OCI-LY7 (cell line): ENCODE measurements around the gene TAB3. TPM values are rescaled to one million over a fixed set of nuclear protein-coding genes. Genes with fewer than 3 reads are reported as not detected.

Source experiments
- BruUV-seq: library from RNA; stranded (reverse); fragments of 400-500 nt; replicated peaks from 2 replicates; lab custom pipeline; 2021; lab: Mats Ljungman, UMichigan
- CTCF ChIA-PET: fragments of 300-600 bp; sonication (Branson Sonifier 250); formaldehyde crosslinking; loops from one replicate; lab custom pipeline; 2022; ENCODE audit warnings: antibody characterized with exemption; ENCODE audit not compliant: unreplicated experiment; lab: Charles Lee
- POLR2A ChIA-PET: fragments of 300-600 bp; sonication (Branson Sonifier 250); formaldehyde crosslinking; loops from one replicate; lab custom pipeline; 2022; ENCODE audit warnings: antibody characterized with exemption; lab: Charles Lee
- DNase-seq: peaks from one replicate; pipeline ENCODE4 v3.0.0-alpha.2; 2015; ENCODE audit warnings: low spot score
- H2AFZ ChIP-seq: fragments of 200-600 bp; sonication (generic), shearing (Covaris generic); 2 replicates; pipeline ENCODE4 v1.6.1; 2014; ENCODE audit warnings: mild to moderate bottlenecking, antibody characterized with exemption, low read length, moderate library complexity
- H3K27ac ChIP-seq: fragments of 200-600 bp; sonication (generic); 2 replicates; pipeline ENCODE4 v1.5.1; 2014; ENCODE audit warnings: mixed run types, low read depth, mild to moderate bottlenecking, moderate library complexity, low read length, inconsistent platforms; ENCODE audit not compliant: poor library complexity, severe bottlenecking
- H3K36me3 ChIP-seq: fragments of 200-600 bp; sonication (generic); 2 replicates; pipeline ENCODE4 v1.6.1; 2014; ENCODE audit warnings: mild to moderate bottlenecking, antibody characterized with exemption, low read length, moderate library complexity, mixed read lengths; ENCODE audit not compliant: insufficient read depth
- H3K4me1 ChIP-seq: fragments of 200-600 bp; sonication (generic); 2 replicates; pipeline ENCODE4 v1.5.1; 2014; ENCODE audit warnings: mild to moderate bottlenecking, low read length; ENCODE audit not compliant: insufficient read depth, poor library complexity, severe bottlenecking
- H3K4me2 ChIP-seq: fragments of 200-600 bp; sonication (generic); 2 replicates; pipeline ENCODE4 v1.6.1; 2014; ENCODE audit warnings: mild to moderate bottlenecking, low read length
- H3K4me3 ChIP-seq: fragments of 200-600 bp; sonication (generic); 2 replicates; pipeline ENCODE4 v1.5.1; 2014; ENCODE audit warnings: mild to moderate bottlenecking, low read depth, low read length; ENCODE audit not compliant: poor library complexity, severe bottlenecking
- H3K79me2 ChIP-seq: fragments of 200-600 bp; sonication (generic); 2 replicates; pipeline ENCODE4 v1.6.1; 2016; ENCODE audit warnings: low read depth, mild to moderate bottlenecking, low read length, moderate library complexity, mixed read lengths; ENCODE audit not compliant: insufficient read depth
- H3K9me2 ChIP-seq: fragments of 200-600 bp; sonication (generic); 2 replicates; pipeline ENCODE4 v1.6.1; 2016; ENCODE audit warnings: mild to moderate bottlenecking, low read length, mixed read lengths; ENCODE audit not compliant: insufficient read depth
- H3K9me3 ChIP-seq: fragments of 200-600 bp; sonication (generic); 2 replicates; pipeline ENCODE4 v1.6.1; 2014; ENCODE audit warnings: mild to moderate bottlenecking, mixed run types, low read length, mixed read lengths
- H4K20me1 ChIP-seq: fragments of 200-600 bp; sonication (generic); 2 replicates; pipeline ENCODE4 v1.6.1; 2014; ENCODE audit warnings: mild to moderate bottlenecking, antibody characterized with exemption, low read length, moderate library complexity, mixed read lengths; ENCODE audit not compliant: insufficient read depth
- EZH2phosphoT487 ChIP-seq: fragments of 200-600 bp; sonication (generic); IDR thresholded peaks from 2 replicates; pipeline ENCODE4 v1.6.1; 2018; ENCODE audit warnings: low read depth, borderline replicate concordance, mild to moderate bottlenecking, mixed run types, antibody characterized with exemption, low read length, moderate library complexity, mixed read lengths
- intact Hi-C: fragments of 100-400 bp; cut with micrococcal nuclease; formaldehyde crosslinking; loops from one replicate; pipeline ENCODE4 v1.10.0; 2022; ENCODE audit not compliant: unreplicated experiment
- total RNA-seq, 2 experiments: library from RNA; depleted of rRNA in 1 of 2; stranded (reverse); fragments of >200 nt in 1 of 2; shearing (Covaris generic) in 1 of 2; gene quantifications; 2 replicates each; pipeline ENCODE4 v1.2.3, GENCODE V29; 2014 to 2022
- TF ChIP-seq, protein P1 (sequence below): fragments of 200-600 bp; sonication (generic); conservative IDR thresholded peaks from 2 replicates; pipeline ENCODE4 v1.5.1; 2014; ENCODE audit warnings: mild to moderate bottlenecking, antibody characterized with exemption, low read length, moderate library complexity, mixed read lengths

TAB3 gene
- total RNA-seq, 2 experiments from 2014 or later, result 13.8 to 14.6 TPM

DNA sequence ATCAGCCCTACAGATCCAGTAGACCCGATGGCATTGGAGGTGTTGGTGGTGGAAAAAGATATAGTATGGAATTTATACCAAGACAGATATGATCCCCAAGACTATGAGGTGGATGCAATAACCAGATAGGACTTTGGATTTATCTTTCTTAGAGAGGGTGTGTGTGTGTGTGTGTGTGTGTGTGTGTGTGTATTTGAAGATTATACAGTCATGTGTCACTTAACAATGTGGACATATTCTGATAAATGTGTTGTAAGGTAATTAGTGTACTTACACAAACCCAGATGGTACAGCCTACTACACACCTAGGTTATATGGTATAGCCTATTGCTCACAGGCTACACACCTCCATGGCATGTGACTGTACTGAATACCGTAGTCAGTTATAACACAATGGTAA is 24.4 kb upstream of the TAB3 start:
- Histone ChIP-seq H3K9me3 (no peaks in the 10 kb centered on the region), H2AFZ (no peak overlapping the region), H3K36me3 (no peaks in the 10 kb centered on the region), H3K9me2 (no peaks in the 10 kb centered on the region), H3K79me2 (no peaks in the 10 kb centered on the region), H3K4me3 (no peak overlapping the region), H3K4me2 (no peak overlapping the region), H4K20me1 (no peaks in the 10 kb centered on the region), H3K4me1 (no peaks in the 10 kb centered on the region), H3K27ac (no peak overlapping the region)
- ChIA-PET POLR2A (no interaction called here), CTCF (no interaction called here)
- no TSS peak for BruUV-seq
- no peak for DNase-seq
- no peak for TF ChIP-seq EZH2phosphoT487
- TF ChIP-seq, protein P1, sequence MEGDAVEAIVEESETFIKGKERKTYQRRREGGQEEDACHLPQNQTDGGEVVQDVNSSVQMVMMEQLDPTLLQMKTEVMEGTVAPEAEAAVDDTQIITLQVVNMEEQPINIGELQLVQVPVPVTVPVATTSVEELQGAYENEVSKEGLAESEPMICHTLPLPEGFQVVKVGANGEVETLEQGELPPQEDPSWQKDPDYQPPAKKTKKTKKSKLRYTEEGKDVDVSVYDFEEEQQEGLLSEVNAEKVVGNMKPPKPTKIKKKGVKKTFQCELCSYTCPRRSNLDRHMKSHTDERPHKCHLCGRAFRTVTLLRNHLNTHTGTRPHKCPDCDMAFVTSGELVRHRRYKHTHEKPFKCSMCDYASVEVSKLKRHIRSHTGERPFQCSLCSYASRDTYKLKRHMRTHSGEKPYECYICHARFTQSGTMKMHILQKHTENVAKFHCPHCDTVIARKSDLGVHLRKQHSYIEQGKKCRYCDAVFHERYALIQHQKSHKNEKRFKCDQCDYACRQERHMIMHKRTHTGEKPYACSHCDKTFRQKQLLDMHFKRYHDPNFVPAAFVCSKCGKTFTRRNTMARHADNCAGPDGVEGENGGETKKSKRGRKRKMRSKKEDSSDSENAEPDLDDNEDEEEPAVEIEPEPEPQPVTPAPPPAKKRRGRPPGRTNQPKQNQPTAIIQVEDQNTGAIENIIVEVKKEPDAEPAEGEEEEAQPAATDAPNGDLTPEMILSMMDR, result no peak
- intact Hi-C loops, result no loop called here

DNA sequence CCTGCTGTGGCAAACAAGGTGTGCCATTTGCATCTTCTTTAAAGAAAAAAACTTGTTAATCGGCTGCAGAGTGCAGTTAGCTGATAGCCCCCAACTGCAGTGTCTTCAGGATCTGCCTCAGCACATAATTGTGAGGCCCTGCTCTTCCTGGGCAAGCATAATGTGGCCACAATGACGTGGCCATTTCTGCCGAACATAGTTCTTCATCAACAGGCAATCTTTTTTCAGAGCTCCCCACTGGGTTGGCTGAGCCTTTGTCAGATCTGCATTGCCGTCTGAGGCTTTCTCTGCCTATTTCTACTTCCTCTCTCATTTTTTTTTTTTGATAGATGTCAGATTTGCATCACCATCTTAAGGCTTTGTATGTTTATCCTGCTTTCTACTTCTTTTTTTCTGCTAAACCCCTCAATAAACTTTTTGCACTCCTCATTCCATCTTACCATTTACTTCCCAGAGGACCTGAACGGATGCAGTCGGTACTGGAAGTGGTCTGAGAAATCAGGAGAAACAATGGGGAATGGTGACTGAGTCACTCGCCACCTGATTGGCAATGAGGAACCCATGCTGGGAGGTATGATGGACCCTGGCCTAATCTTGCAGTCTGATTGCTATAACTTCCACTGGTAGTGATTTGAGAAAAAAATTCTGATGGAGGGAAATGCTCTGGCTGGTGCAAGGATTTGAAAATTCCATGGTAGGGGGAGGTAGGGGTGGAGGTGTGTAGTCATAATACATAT is 21.2 kb upstream of the TAB3 start:
- intact Hi-C loops, result no loop called here
- no peaks in the 10 kb centered on the region for H3K79me2 ChIP-seq
- CTCF ChIA-PET, result no interaction called here
- H3K9me3 ChIP-seq, result no peaks in the 10 kb centered on the region
- H3K27ac ChIP-seq, result no peak overlapping the region
- H4K20me1 ChIP-seq, result no peaks in the 10 kb centered on the region
- no peak overlapping the region for H3K4me2 ChIP-seq
- no peak for TF ChIP-seq EZH2phosphoT487
- TF ChIP-seq, protein P1, result no peak
- BruUV-seq, result no TSS peak
- H3K9me2 ChIP-seq, result no peaks in the 10 kb centered on the region
- H3K4me1 ChIP-seq, result no peaks in the 10 kb centered on the region
- POLR2A ChIA-PET, result interaction anchor here (0.6 to 0.7 kb wide), 2 partner anchors 26 to 89 kb away, joined by 3 to 11 read pairs; no protein-coding TSS in a partner anchor
- H2AFZ ChIP-seq, result peak overlapping the region; percentile 54; the same call in 1 of the 2 replicates
- no peak overlapping the region for H3K4me3 ChIP-seq
- DNase-seq, result peak; percentile 5
- H3K36me3 ChIP-seq, result no peaks in the 10 kb centered on the region

DNA sequence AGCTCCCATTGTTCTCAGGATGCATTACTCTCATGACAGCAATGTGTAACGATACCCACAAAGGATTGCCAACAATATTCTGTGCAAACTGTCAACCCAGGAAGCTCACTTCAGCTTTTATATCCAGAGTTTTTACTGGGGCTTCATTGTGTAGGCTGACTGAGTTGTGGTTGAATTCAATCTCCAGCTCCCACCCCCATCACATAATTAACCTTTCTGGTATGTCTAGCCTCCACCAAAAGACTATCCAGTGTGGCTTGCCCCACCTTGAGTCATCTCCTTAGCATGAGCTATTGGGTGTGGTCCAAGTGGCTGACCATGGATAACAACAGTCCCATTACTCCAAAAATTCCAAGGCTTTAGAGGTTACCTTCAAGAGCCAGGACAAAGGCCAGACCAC is 17.7 kb upstream of the TAB3 start:
- H3K27ac ChIP-seq, result no peak overlapping the region
- H2AFZ ChIP-seq, result no peak overlapping the region
- no peak overlapping the region for H3K4me3 ChIP-seq
- no peaks in the 10 kb centered on the region for H3K9me3 ChIP-seq
- DNase-seq, result no peak
- H3K79me2 ChIP-seq, result no peaks in the 10 kb centered on the region
- no peaks in the 10 kb centered on the region for H3K4me1 ChIP-seq
- TF ChIP-seq, protein P1, result no peak
- no peak for TF ChIP-seq EZH2phosphoT487
- intact Hi-C loops, result no loop called here
- H3K36me3 ChIP-seq, result no peaks in the 10 kb centered on the region
- CTCF ChIA-PET, result interaction anchor here (0.6 kb wide), 1 partner anchor 38 kb away, joined by 3 read pairs; no protein-coding TSS in a partner anchor
- no peaks in the 10 kb centered on the region for H3K9me2 ChIP-seq
- no peaks in the 10 kb centered on the region for H4K20me1 ChIP-seq
- BruUV-seq, result no TSS peak
- H3K4me2 ChIP-seq, result no peak overlapping the region
- POLR2A ChIA-PET, result interaction anchor here (0.7 to 1.0 kb wide), 2 partner anchors 14 to 448 kb away, joined by 3 read pairs; no protein-coding TSS in a partner anchor
